ENCODE data around the gene B3GAT3. TPM values are rescaled to one million over a fixed set of nuclear protein-coding genes. Genes with fewer than 3 reads are reported as not detected.

B3GAT3 gene
- total and polyA plus RNA-seq, 2 donors (not counting 3 experiments of a cell fraction or from before 2014, with no cell fraction given) = 31.6 to 37.2 TPM

- DNase-seq (ENCODE audit: low read depth, low spot score) (no peak), FAIRE-seq (no peak)
- H3K4me1 ChIP-seq (ENCODE audit: control insufficient read depth, extremely low read depth, insufficient read depth, low read length) = peaks cover 22% of the 10 kb centered on the region
- H3K27ac ChIP-seq (ENCODE audit: insufficient read depth, low read depth, low read length) = no peak overlapping the region
- H3K9me1 ChIP-seq (replicated peaks; ENCODE audit: control insufficient read depth, extremely low read depth, insufficient read depth, low read length) = no peaks in the 10 kb centered on the region
- no peak overlapping the region for H3K9ac ChIP-seq (replicated peaks; ENCODE audit: extremely low read depth, insufficient read depth, low read length)
- TF ChIP-seq JUN (IDR thresholded peaks at IDR 0.05; ENCODE audit: borderline replicate concordance, insufficient read depth, insufficient read length, low read depth) (no peak), POLR2A (IDR thresholded peaks at IDR 0.05; ENCODE audit: low read depth, low read length) (no peak), GATA2 (IDR thresholded peaks at IDR 0.05; ENCODE audit: insufficient read depth, insufficient read length, low read depth, low read length) (no peak), MAX (IDR thresholded peaks at IDR 0.05; ENCODE audit: insufficient read depth, insufficient read length) (no peak), FOS (IDR thresholded peaks at IDR 0.05; ENCODE audit: borderline replicate concordance, insufficient read depth, low read length) (no peak), MYC (IDR thresholded peaks at IDR 0.05; ENCODE audit: low read depth, low read length) (no peak), EZH2 (IDR thresholded peaks at IDR 0.05; ENCODE audit: borderline replicate concordance, low read depth, low read length, severe bottlenecking) (no peak), POLR2AphosphoS5 (IDR thresholded peaks at IDR 0.05; ENCODE audit: insufficient read depth, low read depth, low read length) (no peak), CTCF (IDR thresholded peaks at IDR 0.05; ENCODE audit: extremely low read depth in 1 of 2, insufficient read depth in 1 of 2, low read depth in 1 of 2, low read length in 2 of 2) (no peak)
- no peak overlapping the region for H2AFZ ChIP-seq (ENCODE audit: low read depth, low read length)
- no peaks in the 10 kb centered on the region for H4K20me1 ChIP-seq (replicated peaks; ENCODE audit: control insufficient read depth, extremely low read depth, insufficient read depth, low read length)
- no peaks in the 10 kb centered on the region for H3K9me3 ChIP-seq (replicated peaks; ENCODE audit: control insufficient read depth, insufficient read depth, low read length)
- ChIA-PET CTCF (interaction anchor here (0.7 to 5.7 kb wide), 7 partner anchors 9 to 186 kb away, joined by 3 to 48 read pairs (median 6); partner anchors contain the start of genes GANAB, MTA2 and TUT1), POLR2A (no interaction called here)
- intact Hi-C loops (cut with micrococcal nuclease) (loop anchor here (5.0 kb wide), 1 partner anchor 213 kb away; no protein-coding TSS in a partner anchor), dilution Hi-C loops (cut with MboI; ENCODE audit: extremely low pct_ligation_motif_present, low sequenced_read_pairs) (no loop called here)
- H3K4me3 ChIP-seq (replicated peaks in 1 of 3; ENCODE audit: insufficient read depth in 1 of 3, low read depth in 1 of 3, low read length in 3 of 3) = no peak overlapping the region
- no TSS peak for BruUV-seq (replicated peaks)
- H3K36me3 ChIP-seq (ENCODE audit: control insufficient read depth in 2 of 2, extremely low read depth in 1 of 2, insufficient read depth in 2 of 2, low read length in 2 of 2) = peaks cover 0 to 14% of the 10 kb centered on the region in 2 experiments
- no peaks in the 10 kb centered on the region for H3K27me3 ChIP-seq (ENCODE audit: control insufficient read depth in 2 of 2, insufficient read depth in 2 of 2, low read length in 2 of 2)
- H3K4me2 ChIP-seq (ENCODE audit: insufficient read depth, low read length) = no peak overlapping the region
- peaks cover 14% of the 10 kb centered on the region for H3K79me2 ChIP-seq (ENCODE audit: control insufficient read depth, insufficient read depth, low read length)
These were observed 11.4 kb downstream of the B3GAT3 start for GRCh38 chr11:62610403-62610802.

All from endothelial cell of umbilical vein (primary cell).